Measurements from ENCODE around the gene ASAP3.

Gene ASAP3

DNA sequence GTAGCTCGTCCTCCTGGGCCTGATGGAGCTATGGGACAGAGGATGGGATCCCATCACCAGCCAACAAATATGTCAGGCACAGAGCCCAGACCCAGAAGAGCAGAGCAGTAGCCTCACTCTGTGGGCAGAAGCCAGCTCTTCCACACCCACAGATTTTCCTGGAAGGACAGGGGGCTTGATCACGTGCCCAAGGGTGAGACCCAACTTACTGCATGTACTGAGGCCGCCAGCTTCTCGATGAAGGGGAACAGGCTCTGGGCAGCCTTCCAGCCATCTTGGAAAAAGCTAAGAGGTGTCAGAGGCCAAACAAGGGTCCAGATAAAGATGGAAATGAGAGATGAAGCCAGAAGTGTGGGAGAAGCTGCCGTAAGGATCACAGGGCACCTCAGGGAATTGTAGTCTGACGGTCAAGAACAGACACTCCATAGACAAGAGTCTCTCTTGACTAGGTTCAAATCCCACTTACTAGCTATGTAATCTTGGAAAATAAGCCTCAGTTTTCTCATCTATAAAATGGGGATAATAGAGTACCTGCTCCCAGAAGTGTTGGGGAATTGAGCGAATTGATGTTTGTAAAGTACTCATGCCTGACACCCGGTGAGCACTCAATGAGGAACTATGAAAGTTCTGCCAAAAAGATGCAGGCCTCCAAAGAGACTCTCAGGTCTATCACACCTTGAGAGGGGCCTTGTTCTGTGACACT lies 42.4 kb downstream of the ASAP3 start:
- DNase-seq (ENCODE audit: insufficient read length, low spot score) (no peak), FAIRE-seq (no peak)
- TF ChIP-seq, protein P1, sequence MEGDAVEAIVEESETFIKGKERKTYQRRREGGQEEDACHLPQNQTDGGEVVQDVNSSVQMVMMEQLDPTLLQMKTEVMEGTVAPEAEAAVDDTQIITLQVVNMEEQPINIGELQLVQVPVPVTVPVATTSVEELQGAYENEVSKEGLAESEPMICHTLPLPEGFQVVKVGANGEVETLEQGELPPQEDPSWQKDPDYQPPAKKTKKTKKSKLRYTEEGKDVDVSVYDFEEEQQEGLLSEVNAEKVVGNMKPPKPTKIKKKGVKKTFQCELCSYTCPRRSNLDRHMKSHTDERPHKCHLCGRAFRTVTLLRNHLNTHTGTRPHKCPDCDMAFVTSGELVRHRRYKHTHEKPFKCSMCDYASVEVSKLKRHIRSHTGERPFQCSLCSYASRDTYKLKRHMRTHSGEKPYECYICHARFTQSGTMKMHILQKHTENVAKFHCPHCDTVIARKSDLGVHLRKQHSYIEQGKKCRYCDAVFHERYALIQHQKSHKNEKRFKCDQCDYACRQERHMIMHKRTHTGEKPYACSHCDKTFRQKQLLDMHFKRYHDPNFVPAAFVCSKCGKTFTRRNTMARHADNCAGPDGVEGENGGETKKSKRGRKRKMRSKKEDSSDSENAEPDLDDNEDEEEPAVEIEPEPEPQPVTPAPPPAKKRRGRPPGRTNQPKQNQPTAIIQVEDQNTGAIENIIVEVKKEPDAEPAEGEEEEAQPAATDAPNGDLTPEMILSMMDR (IDR thresholded peaks at IDR 0.05; ENCODE audit: insufficient read depth, missing control alignments) = no peak

DNA sequence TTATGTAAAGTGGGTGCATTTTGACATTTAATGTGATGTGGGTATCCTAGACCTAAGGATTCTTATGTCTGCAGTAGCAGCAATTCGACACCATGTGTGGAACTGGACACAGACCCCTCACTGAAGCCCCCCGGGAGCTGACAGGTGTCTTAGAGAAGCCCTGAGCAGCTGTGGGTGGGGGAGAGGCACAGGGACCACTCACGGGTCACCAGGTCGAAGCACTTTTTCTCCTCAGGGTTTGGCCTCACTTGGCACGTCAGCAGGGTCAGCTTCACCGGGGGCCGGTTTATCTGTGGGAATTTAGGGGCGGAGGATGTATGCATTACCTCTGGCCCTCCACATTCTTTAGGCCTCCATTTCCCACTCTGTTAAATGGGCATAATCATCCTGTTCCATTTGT lies 45.4 kb downstream of the ASAP3 start:
- DNase-seq (ENCODE audit: insufficient read length, low spot score) (no peak), FAIRE-seq (no peak)
- TF ChIP-seq, protein P1 (IDR thresholded peaks at IDR 0.05; ENCODE audit: insufficient read depth, missing control alignments) = no peak

- no peak for FAIRE-seq
- TF ChIP-seq, protein P1 (IDR thresholded peaks at IDR 0.05; ENCODE audit: insufficient read depth, missing control alignments) = no peak
- DNase-seq (ENCODE audit: insufficient read length, low spot score) = no peak
Measured at GRCh38 chr1:23437355-23437664, 46.7 kb downstream of the ASAP3 start.

DNA sequence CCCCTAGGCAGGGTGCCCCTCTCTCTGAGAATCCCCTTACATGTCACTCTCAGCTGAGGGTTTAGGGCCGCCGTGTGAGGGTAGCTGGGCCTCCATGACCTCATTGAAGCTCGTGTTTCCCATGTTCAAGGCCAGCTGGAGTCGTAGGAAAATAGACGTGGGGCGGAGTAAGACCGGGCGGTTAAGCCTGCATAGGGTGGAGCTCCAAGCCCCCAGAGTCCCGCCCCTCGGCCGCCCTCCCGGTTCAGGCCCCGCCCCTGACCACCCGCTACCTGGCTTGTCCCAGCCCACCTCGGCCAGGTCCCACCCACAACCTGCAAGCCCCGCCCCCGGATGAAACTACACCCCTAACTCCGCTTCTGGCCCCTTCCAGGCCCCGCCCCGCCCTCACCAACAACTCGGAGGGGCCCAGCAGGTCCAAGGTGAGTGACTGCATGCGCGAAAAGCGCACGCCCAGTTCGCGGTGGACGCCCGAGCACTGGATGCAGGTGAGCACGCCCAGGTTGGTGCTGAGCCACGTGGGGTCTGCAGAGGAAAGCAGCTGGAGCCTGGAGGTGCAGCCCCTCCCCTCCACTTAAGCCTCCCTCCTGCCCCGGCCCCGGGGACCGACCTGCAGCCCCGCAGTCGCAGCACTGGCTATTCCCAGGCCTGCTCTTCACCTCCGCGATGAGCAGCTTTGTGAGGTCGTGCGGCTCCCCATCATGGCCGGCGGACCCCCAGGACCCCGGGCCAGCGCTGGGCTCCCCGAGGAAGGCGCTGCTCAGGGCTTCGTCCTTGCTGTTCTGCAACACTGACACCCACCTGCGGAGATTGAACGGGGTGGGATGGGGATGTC lies 47.2 kb downstream of the ASAP3 start:
- TF ChIP-seq, protein P1 (IDR thresholded peaks at IDR 0.05; ENCODE audit: insufficient read depth, missing control alignments) = no peak
- DNase-seq (ENCODE audit: insufficient read length, low spot score) = no peak
- no peak for FAIRE-seq

DNA sequence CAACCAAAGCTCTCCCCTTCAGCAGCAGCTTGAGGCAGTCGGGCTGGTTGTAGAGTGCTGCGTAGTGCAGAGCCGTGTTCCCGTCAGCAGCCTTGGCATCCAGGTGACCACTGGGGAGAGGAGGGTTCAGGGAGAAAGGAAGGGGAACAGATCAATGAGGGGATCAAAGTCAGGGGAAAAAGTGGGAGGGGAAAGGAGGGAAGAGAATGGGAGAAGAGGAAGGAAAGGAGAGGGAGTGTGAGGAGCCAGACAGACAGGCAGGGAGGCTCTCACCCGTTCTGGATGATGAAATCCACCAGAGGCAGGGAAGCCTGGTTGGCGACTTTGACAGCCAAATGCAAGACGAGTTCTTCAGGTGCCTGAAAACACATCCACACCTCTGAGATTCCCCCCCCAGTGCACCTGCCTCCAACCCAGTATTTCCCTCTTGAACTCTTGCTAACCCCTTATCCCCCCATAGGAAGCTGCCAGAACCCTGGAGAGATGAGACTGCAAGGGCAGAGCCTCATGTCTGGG lies 49.7 kb downstream of the ASAP3 start:
- TF ChIP-seq, protein P1 (IDR thresholded peaks at IDR 0.05; ENCODE audit: insufficient read depth, missing control alignments) = no peak
- DNase-seq (ENCODE audit: insufficient read length, low spot score) (no peak), FAIRE-seq (no peak)

- DNase-seq (ENCODE audit: insufficient read length, low spot score) (no peak), FAIRE-seq (no peak)
- TF ChIP-seq, protein P1 (IDR thresholded peaks at IDR 0.05; ENCODE audit: insufficient read depth, missing control alignments) = no peak
Measured at GRCh38 chr1:23433122-23433521, 50.9 kb downstream of the ASAP3 start.

- no peak for FAIRE-seq
Measured at GRCh38 chr1:23431431-23431830, 52.5 kb downstream of the ASAP3 start.

More at GRCh38 chr1:23431431-23431830, 52.5 kb downstream of the ASAP3 start:
- TF ChIP-seq, protein P1 (IDR thresholded peaks at IDR 0.05; ENCODE audit: insufficient read depth, missing control alignments) = no peak
- DNase-seq (ENCODE audit: insufficient read length, low spot score) = no peak
